ENCODE results near the gene KLHDC9.

Gene KLHDC9

DNA sequence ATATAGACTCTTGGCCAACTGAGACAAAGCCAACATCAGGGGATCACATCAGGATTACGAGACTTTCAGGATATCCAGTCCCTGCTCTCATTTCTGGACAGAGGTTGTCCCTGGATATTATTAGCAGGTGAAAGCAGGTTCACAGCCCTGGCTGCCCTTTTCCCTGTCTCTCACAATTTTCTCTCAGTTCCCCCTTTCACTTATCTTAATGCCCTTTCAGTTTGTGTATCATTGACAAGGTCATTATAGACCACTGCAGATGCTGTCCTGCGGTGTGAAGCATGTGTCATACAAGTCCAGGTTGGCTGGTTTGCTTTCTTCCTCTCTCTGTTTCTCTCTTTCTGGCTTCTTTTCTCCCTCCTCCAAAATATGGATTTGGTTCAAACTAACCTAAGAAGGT, 2.1 kb upstream of the KLHDC9 start:
- TF ChIP-seq, protein P1, sequence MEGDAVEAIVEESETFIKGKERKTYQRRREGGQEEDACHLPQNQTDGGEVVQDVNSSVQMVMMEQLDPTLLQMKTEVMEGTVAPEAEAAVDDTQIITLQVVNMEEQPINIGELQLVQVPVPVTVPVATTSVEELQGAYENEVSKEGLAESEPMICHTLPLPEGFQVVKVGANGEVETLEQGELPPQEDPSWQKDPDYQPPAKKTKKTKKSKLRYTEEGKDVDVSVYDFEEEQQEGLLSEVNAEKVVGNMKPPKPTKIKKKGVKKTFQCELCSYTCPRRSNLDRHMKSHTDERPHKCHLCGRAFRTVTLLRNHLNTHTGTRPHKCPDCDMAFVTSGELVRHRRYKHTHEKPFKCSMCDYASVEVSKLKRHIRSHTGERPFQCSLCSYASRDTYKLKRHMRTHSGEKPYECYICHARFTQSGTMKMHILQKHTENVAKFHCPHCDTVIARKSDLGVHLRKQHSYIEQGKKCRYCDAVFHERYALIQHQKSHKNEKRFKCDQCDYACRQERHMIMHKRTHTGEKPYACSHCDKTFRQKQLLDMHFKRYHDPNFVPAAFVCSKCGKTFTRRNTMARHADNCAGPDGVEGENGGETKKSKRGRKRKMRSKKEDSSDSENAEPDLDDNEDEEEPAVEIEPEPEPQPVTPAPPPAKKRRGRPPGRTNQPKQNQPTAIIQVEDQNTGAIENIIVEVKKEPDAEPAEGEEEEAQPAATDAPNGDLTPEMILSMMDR (conservative IDR thresholded peaks at IDR 0.05; ENCODE audit: low read depth, low read length), result no peak
- H3K4me3 ChIP-seq (ENCODE audit: low read depth, low read length), result no peak overlapping the region
- no peak for DNase-seq (ENCODE audit: low read depth)

- TF ChIP-seq, protein P1 (conservative IDR thresholded peaks at IDR 0.05; ENCODE audit: low read depth, low read length), result no peak
- no peak overlapping the region for H3K4me3 ChIP-seq (ENCODE audit: low read depth, low read length)
- DNase-seq (ENCODE audit: low read depth), result peak; percentile 69
Observed at GRCh38 chr1:161096530-161096929, 1.6 kb upstream of the KLHDC9 start.

DNA sequence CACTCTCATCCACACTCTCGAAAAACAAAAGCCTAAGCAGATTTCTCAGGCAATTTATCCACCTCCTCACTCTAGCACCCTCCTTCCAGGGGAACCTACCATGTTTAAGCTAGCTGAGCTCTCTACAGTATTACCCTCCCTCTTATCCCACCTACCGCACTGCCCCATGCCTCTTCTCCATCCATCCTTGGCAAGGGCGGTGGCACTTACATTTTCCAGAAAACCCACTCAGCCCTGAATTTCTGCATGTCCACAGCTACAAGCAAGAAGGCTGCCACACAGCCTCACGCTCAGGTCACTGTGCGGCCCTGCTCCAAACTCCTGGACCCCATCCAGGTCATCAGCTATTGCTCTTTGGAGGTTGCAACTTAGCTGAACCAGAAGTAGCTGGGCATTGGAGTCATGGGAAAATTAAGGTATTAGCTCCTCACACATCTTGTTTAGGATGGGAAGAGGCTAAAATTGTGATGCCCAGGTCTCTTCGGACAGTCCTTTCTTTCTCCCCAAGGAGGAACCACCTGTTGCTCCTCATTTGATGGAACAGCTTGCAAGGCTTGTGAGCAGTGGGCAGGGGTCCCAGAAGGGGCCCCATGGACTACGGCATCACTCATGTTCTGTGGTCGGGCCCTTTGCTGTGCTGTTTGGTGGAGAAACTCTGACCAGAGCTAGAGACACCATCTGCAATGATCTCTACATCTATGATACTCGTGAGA, 1.1 kb downstream of the KLHDC9 start:
- no peak for DNase-seq (ENCODE audit: low read depth)
- H3K4me3 ChIP-seq (ENCODE audit: low read depth, low read length), result no peak overlapping the region
- TF ChIP-seq, protein P1 (conservative IDR thresholded peaks at IDR 0.05; ENCODE audit: low read depth, low read length), result no peak

DNA sequence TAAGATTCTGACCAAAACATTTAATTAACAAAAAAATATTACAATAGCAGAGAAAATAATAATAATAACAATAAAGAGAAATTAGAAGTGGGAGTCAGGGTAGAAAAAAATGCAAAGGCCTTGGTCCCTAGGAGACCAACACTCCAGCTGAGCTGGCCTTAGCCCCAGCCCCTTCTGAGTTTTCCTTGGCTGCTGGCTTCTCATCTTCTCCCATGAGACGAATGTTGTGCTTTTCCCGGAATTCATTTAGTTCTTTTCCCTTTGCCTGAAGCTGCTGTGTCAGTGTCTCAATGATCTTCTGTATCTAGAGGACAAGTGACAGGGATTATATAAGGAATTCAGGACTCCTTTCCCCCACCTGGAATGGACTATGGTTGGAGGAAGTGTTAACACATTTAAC, 2.4 kb downstream of the KLHDC9 start:
- TF ChIP-seq, protein P1 (conservative IDR thresholded peaks at IDR 0.05; ENCODE audit: low read depth, low read length), result no peak
- H3K4me3 ChIP-seq (ENCODE audit: low read depth, low read length), result no peak overlapping the region
- DNase-seq (ENCODE audit: low read depth), result no peak

DNA sequence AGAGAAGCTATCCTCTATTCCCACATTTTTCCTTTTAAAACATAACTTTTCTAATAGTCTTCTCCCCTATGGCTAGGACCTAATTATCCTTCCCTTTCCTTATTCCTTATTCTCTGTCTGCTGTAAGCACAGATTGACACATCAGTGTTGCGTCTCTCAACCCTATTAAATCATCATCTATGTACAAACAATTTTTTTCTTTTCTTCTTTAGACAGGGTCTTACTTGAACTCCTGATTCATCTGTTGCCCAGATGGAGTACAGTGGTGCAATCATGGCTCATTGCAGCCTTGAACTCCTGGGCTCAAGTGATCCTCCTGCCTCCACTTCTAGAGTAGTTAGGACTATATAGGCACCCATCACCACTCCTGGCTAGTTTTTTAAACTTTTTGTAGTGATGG, 8.3 kb downstream of the KLHDC9 start:
- no peak overlapping the region for H3K4me3 ChIP-seq (ENCODE audit: low read depth, low read length)
- TF ChIP-seq, protein P1 (conservative IDR thresholded peaks at IDR 0.05; ENCODE audit: low read depth, low read length), result no peak
- DNase-seq (ENCODE audit: low read depth), result no peak

DNA sequence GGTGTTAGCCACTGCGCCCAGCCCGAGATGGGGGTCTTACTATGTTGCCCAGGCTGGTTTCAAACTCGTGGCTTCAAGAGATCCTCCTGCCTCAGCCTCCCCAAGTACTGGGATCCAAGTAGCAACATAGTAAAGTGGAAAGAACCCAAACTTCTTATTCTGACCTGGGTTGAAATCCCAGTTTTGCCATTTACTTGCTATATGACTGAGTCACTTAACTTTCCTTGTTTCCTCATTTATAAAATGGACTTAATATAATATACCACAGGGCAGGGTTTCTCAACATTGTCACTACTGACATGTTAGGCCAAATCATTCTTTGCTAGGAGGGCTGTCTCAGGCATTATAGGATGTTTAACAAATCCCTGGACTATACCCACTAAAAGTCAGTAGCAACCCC, 13.0 kb downstream of the KLHDC9 start:
- H3K4me3 ChIP-seq (ENCODE audit: low read depth, low read length), result no peak overlapping the region
- TF ChIP-seq, protein P1 (conservative IDR thresholded peaks at IDR 0.05; ENCODE audit: low read depth, low read length), result no peak
- no peak for DNase-seq (ENCODE audit: low read depth)

- no peak for DNase-seq (ENCODE audit: low read depth)
- no peak overlapping the region for H3K4me3 ChIP-seq (ENCODE audit: low read depth, low read length)
- TF ChIP-seq, protein P1 (conservative IDR thresholded peaks at IDR 0.05; ENCODE audit: low read depth, low read length), result no peak
Observed at GRCh38 chr1:161111527-161111926, 13.4 kb downstream of the KLHDC9 start.

Data from choroid plexus epithelial cell (primary cell).